Measurements from ENCODE around the gene STYX.

Gene STYX

DNA sequence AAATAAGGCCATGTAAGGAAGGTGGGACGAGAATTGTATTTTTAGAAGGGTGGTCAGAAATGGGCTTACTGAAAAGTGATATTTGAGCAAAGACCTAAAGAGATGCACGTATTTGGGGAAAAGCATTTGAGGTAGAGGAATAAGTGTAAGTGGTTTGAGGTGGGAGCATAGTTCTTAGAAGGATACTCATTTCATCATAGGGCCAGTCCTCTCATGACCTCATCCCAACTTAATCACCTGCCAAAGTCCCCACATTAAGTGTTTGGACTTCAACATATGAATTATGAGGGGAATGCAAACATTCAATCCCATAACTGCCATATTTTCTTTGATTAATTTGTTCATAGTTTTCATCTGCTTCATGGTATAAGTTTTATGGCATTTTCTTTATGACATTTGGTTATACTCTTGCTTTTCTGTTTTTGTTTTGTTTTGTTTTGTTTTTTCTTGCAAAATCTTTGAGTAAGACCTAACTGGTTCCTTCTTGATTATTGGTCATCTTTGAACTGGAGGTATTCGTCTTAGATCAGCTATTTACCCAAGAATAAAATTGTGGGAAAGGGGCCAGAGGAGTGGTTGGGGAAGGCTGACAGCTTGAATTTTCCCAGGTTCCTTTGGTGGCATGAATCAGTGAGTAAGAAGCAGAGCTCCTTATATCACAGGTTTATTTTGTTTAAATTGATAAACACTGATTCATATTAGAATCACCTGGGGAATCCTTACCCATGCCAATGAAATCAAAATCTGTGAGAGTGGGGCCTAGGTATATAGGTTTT lies 37.3 kb downstream of the STYX start:
- H3K9me3 ChIP-seq (ENCODE audit: severe bottlenecking): no peaks in the 10 kb centered on the region
- no peaks in the 10 kb centered on the region for H3K4me1 ChIP-seq (ENCODE audit: insufficient read depth, poor library complexity, severe bottlenecking)
- H3K27ac ChIP-seq (ENCODE audit: poor library complexity, severe bottlenecking): no peak overlapping the region
- ATAC-seq (ENCODE audit: low read depth) (peak; percentile 54; the same call in 1 of the 3 replicates), DNase-seq (ENCODE audit: low spot score) (no peak)
- H3K36me3 ChIP-seq (ENCODE audit: low read depth): peaks cover 61% of the 10 kb centered on the region
- no peaks in the 10 kb centered on the region for H3K27me3 ChIP-seq (ENCODE audit: insufficient read depth, poor library complexity, severe bottlenecking)
- TF ChIP-seq CTCF (IDR thresholded peaks at IDR 0.05; ENCODE audit: poor library complexity, severe bottlenecking): no peak
- no peak overlapping the region for H3K4me3 ChIP-seq (ENCODE audit: severe bottlenecking)

GRCh38 chr14:52769887-52770286 lies 39.9 kb downstream of the STYX start:
- Histone ChIP-seq H3K36me3 (ENCODE audit: low read depth) (peaks cover 68% of the 10 kb centered on the region), H3K4me3 (ENCODE audit: severe bottlenecking) (no peak overlapping the region), H3K9me3 (ENCODE audit: severe bottlenecking) (no peaks in the 10 kb centered on the region), H3K4me1 (ENCODE audit: insufficient read depth, poor library complexity, severe bottlenecking) (no peaks in the 10 kb centered on the region), H3K27me3 (ENCODE audit: insufficient read depth, poor library complexity, severe bottlenecking) (no peaks in the 10 kb centered on the region), H3K27ac (ENCODE audit: poor library complexity, severe bottlenecking) (no peak overlapping the region)
- 0 out of 3 replicates have a peak, but pooled peaks have one; percentile 24 for ATAC-seq (ENCODE audit: low read depth)
- DNase-seq (ENCODE audit: low spot score): no peak
- TF ChIP-seq CTCF (IDR thresholded peaks at IDR 0.05; ENCODE audit: poor library complexity, severe bottlenecking): no peak

DNA sequence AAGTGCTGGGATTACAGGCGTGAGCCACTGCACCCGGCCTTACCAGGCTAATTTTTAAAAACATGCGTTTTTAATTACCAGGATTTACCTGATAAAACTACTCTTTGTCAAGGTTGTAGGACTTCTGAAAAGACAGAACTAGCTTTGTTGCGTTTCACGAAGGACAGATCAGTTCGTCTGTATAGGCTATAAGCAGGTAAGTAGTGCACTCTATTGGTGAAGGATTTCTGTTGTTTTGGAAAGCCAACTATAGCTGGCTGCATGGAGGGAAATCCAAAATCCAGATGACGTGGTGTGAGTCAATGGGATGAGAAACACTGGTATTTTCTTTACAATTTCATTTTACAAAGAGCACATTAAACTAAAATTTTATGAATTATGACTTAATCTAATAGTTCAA lies 46.9 kb downstream of the STYX start:
- Histone ChIP-seq H3K27me3 (ENCODE audit: insufficient read depth, poor library complexity, severe bottlenecking) (no peaks in the 10 kb centered on the region), H3K27ac (ENCODE audit: poor library complexity, severe bottlenecking) (no peak overlapping the region), H3K4me1 (ENCODE audit: insufficient read depth, poor library complexity, severe bottlenecking) (peaks cover 6% of the 10 kb centered on the region), H3K4me3 (ENCODE audit: severe bottlenecking) (no peak overlapping the region), H3K36me3 (ENCODE audit: low read depth) (peaks cover 91% of the 10 kb centered on the region), H3K9me3 (ENCODE audit: severe bottlenecking) (no peaks in the 10 kb centered on the region)
- TF ChIP-seq CTCF (IDR thresholded peaks at IDR 0.05; ENCODE audit: poor library complexity, severe bottlenecking): no peak
- no peak for ATAC-seq (ENCODE audit: low read depth)
- no peak for DNase-seq (ENCODE audit: low spot score)

DNA sequence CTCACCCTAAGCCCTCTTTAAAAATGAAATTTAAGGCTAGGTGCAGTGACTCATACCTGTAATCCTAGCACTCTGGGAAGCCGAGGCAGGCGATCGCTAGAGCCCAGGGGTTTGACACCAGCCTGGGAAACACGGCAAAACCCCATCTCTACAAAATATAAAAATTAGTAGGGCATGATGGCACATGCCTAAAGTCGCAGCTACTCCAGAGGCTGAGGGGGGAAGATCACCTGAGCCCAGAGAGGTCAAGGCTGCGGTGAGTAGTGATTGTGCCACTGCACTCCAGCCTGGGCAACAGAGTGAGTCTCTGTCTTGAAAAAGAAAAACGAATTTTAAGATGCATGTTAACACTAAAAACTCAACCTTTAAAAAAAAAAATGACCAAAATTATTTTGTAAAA lies 48.7 kb downstream of the STYX start:
- ATAC-seq (ENCODE audit: low read depth) (peak; percentile 37; the same call in 2 of the 3 replicates), DNase-seq (ENCODE audit: low spot score) (no peak)
- Histone ChIP-seq H3K9me3 (ENCODE audit: severe bottlenecking) (no peaks in the 10 kb centered on the region), H3K4me1 (ENCODE audit: insufficient read depth, poor library complexity, severe bottlenecking) (peaks cover 6% of the 10 kb centered on the region), H3K27ac (ENCODE audit: poor library complexity, severe bottlenecking) (no peak overlapping the region), H3K36me3 (ENCODE audit: low read depth) (peaks cover 95% of the 10 kb centered on the region), H3K4me3 (ENCODE audit: severe bottlenecking) (no peak overlapping the region), H3K27me3 (ENCODE audit: insufficient read depth, poor library complexity, severe bottlenecking) (no peaks in the 10 kb centered on the region)
- no peak for TF ChIP-seq CTCF (IDR thresholded peaks at IDR 0.05; ENCODE audit: poor library complexity, severe bottlenecking)

DNA sequence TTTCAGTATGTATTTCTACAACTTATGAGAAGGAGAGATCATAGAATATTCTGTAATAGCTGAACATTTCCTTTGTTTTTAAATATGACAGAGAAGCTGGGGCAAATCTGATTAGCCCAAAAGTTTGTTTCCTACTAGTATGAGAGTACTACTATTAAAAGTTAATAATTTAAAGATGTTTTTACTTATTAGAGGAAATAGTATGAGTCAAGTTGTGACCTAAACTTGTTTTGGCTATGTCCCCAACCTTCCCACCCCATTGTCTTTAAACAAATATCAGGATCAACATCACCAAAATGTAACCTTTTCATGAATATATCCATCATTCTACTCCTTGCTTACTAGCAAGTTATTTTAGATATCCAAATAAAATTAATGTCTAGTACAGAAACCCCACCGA lies 50.9 kb downstream of the STYX start:
- DNase-seq (ENCODE audit: low spot score) (no peak), ATAC-seq (ENCODE audit: low read depth) (no peak)
- Histone ChIP-seq H3K36me3 (ENCODE audit: low read depth) (peaks cover 87% of the 10 kb centered on the region), H3K9me3 (ENCODE audit: severe bottlenecking) (no peaks in the 10 kb centered on the region), H3K4me3 (ENCODE audit: severe bottlenecking) (no peak overlapping the region), H3K4me1 (ENCODE audit: insufficient read depth, poor library complexity, severe bottlenecking) (peaks cover 6% of the 10 kb centered on the region), H3K27ac (ENCODE audit: poor library complexity, severe bottlenecking) (no peak overlapping the region), H3K27me3 (ENCODE audit: insufficient read depth, poor library complexity, severe bottlenecking) (no peaks in the 10 kb centered on the region)
- TF ChIP-seq CTCF (IDR thresholded peaks at IDR 0.05; ENCODE audit: poor library complexity, severe bottlenecking): no peak

All from RWPE2 (cell line).